Nephron progenitor cell (in vitro differentiated cells): Measurements from ENCODE around the gene AJAP1.

Source experiments
- DNase-seq: peaks from one replicate; pipeline ENCODE4 v3.0.0; 2021
- H3K27ac Mint-ChIP-seq: 2 replicates; pipeline ENCODE4 v1.8.0; 2021; ENCODE audit warnings: mild to moderate bottlenecking, moderate library complexity, mixed read lengths
- H3K27me3 Mint-ChIP-seq: 2 replicates; pipeline ENCODE4 v1.8.0; 2021; ENCODE audit warnings: mild to moderate bottlenecking, low read depth, mixed read lengths; ENCODE audit not compliant: poor library complexity
- H3K36me3 Mint-ChIP-seq: 2 replicates; pipeline ENCODE4 v1.8.0; 2021; ENCODE audit warnings: low read depth, mixed read lengths
- H3K4me1 Mint-ChIP-seq: 2 replicates; pipeline ENCODE4 v1.8.0; 2021; ENCODE audit warnings: mixed read lengths
- H3K4me3 Mint-ChIP-seq: 2 replicates; pipeline ENCODE4 v1.8.0; 2021; ENCODE audit warnings: mild to moderate bottlenecking, moderate library complexity, mixed read lengths
- H3K9me3 Mint-ChIP-seq: 2 replicates; pipeline ENCODE4 v1.8.0; 2021; ENCODE audit warnings: mild to moderate bottlenecking, moderate library complexity, mixed read lengths
- TF ChIP-seq, protein P1 (sequence below): fragments of 200-600 bp; sonication (generic); IDR thresholded peaks from 2 replicates; pipeline ENCODE4 v1.5.0; 2021; ENCODE audit warnings: antibody characterized with exemption

Gene AJAP1

GRCh38 chr1:4653796-4654725 is at the start of gene AJAP1:
Gene AJAP1, plus strand, starts transcription at chr1:4654609. Its CDS starts 817 bp downstream, at chr1:4655426.
- H3K4me1 Mint-ChIP-seq, result peaks cover 30% of the 10 kb centered on the region
- no peak within 1 kb of the TSS for H3K27ac Mint-ChIP-seq
- peaks cover 59% of the 10 kb centered on the region for H3K27me3 Mint-ChIP-seq
- H3K9me3 Mint-ChIP-seq, result no peaks in the 10 kb centered on the region
- H3K36me3 Mint-ChIP-seq, result no peaks in the 10 kb centered on the region
- TF ChIP-seq, protein P1, sequence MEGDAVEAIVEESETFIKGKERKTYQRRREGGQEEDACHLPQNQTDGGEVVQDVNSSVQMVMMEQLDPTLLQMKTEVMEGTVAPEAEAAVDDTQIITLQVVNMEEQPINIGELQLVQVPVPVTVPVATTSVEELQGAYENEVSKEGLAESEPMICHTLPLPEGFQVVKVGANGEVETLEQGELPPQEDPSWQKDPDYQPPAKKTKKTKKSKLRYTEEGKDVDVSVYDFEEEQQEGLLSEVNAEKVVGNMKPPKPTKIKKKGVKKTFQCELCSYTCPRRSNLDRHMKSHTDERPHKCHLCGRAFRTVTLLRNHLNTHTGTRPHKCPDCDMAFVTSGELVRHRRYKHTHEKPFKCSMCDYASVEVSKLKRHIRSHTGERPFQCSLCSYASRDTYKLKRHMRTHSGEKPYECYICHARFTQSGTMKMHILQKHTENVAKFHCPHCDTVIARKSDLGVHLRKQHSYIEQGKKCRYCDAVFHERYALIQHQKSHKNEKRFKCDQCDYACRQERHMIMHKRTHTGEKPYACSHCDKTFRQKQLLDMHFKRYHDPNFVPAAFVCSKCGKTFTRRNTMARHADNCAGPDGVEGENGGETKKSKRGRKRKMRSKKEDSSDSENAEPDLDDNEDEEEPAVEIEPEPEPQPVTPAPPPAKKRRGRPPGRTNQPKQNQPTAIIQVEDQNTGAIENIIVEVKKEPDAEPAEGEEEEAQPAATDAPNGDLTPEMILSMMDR, result no peak
- DNase-seq, result peak; percentile 70
- H3K4me3 Mint-ChIP-seq, result peak within 1 kb of the TSS; percentile 66

DNA sequence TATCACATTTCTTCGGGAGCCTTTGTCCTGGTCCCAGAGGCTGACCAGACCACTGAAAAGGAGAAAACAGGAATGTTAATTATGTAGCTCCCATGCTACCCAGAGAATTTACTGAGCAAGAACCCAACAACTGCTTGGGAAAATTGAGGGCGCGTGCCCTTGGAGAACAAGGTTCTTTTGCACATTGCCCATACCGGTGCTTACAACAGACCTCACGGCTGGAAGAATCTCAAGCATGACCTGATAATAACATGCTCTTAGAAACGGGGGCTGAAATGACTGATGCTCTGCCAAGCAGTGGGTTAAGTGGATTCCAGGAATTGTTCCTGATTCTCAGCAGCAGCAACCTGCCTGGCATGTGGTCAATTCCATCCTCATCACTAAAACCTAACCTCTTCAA is 49.3 kb upstream of the AJAP1 start:
- Mint-ChIP-seq H3K27me3 (peaks cover 30% of the 10 kb centered on the region), H3K9me3 (peaks cover 19% of the 10 kb centered on the region), H3K36me3 (no peaks in the 10 kb centered on the region), H3K4me1 (peaks cover 14% of the 10 kb centered on the region), H3K27ac (no peak overlapping the region), H3K4me3 (no peak overlapping the region)
- TF ChIP-seq, protein P1, result no peak
- DNase-seq, result no peak

DNA sequence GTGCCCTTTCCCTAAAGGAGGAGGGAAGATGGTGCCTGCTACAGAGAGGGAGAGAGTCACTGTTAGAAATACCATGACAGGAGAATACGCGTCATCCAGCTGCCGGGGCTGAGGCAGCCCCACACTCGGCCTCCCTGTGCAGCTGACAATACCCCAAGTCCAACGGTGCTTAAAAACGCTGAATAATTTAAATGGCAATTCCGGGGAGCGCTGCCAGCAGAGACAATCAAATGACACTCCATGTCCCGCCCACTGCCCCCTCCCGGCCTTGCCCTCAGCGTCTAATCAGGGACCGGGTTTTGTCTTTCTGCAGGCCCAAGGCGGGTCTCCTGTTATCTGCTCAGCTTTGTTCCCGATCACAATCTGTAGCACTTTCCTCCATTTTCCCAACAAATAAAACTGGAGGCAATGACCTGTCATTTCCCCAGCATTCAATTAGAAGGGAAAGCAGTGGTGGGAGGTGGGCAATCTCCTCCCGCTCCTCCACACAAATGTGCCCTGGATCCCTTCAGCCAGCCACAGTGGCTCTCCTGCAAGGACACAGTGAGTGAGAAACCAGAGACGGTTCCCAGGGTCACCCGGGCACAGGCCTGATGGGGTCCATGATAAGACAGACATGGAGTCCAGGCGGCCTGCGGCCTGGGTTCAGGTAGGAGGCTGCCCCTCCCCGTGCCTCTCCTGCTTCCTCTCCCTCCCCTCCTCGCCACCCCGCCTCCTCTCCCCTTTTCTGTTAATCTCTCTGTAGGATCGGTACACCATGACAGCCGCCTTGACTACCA is 42.7 kb upstream of the AJAP1 start:
- Mint-ChIP-seq H3K4me3 (no peak overlapping the region), H3K9me3 (peaks cover 30% of the 10 kb centered on the region), H3K36me3 (peaks cover 10% of the 10 kb centered on the region), H3K27me3 (peaks cover 20% of the 10 kb centered on the region), H3K27ac (no peak overlapping the region), H3K4me1 (peaks cover 26% of the 10 kb centered on the region)
- TF ChIP-seq, protein P1, result no peak
- DNase-seq, result no peak

DNA sequence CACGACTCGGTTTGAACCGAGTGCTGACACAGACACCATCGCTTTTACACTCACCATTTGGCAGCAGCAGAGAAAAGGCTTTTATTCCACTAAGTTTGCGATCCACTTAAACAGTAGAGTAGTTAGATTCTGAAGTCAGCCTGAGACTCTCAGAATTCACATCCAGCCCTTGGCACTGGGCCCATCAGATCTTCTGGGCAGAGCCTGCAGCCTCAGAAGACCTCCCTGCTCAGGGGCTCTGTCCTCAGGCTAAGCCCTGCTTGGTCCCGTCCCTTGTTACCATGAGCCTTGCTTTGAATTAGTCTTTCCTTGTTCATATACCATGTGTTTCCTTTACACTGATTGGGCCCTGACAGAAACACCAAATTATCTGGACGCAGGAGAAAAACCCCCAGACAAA is 41.4 kb upstream of the AJAP1 start:
- H3K27me3 Mint-ChIP-seq, result peaks cover 10% of the 10 kb centered on the region
- no peak overlapping the region for H3K27ac Mint-ChIP-seq
- TF ChIP-seq, protein P1, result no peak
- H3K4me1 Mint-ChIP-seq, result peaks cover 26% of the 10 kb centered on the region
- no peak for DNase-seq
- peaks cover 10% of the 10 kb centered on the region for H3K36me3 Mint-ChIP-seq
- peaks cover 30% of the 10 kb centered on the region for H3K9me3 Mint-ChIP-seq
- no peak overlapping the region for H3K4me3 Mint-ChIP-seq

GRCh38 chr1:4613606-4614370 is 40.6 kb upstream of the AJAP1 start:
- no peak overlapping the region for H3K4me3 Mint-ChIP-seq
- DNase-seq, result no peak
- peaks cover 23% of the 10 kb centered on the region for H3K9me3 Mint-ChIP-seq
- H3K27ac Mint-ChIP-seq, result no peak overlapping the region
- peaks cover 6% of the 10 kb centered on the region for H3K27me3 Mint-ChIP-seq
- H3K4me1 Mint-ChIP-seq, result peaks cover 26% of the 10 kb centered on the region
- TF ChIP-seq, protein P1, result no peak
- H3K36me3 Mint-ChIP-seq, result peaks cover 10% of the 10 kb centered on the region
